NCI-H1105 treated with DMSO at 0.1 percent for 48 hours (cell line): ENCODE data around the gene RAI14.

ENCODE experiments used
- DNase-seq: peaks from one replicate; lab custom pipeline; 2025; lab: John Stamatoyannopoulos, UW

The RAI14 gene

GRCh38 chr5:34857161-34857560 lies 201.0 kb downstream of the RAI14 start:
- DNase-seq = no peak

- DNase-seq = no peak
Measured at GRCh38 chr5:34857894-34858293, 201.8 kb downstream of the RAI14 start.

- no peak for DNase-seq
Measured at GRCh38 chr5:34858790-34859189, 202.7 kb downstream of the RAI14 start.

- DNase-seq = no peak
Measured at GRCh38 chr5:34859253-34859652, 203.1 kb downstream of the RAI14 start.

- DNase-seq = no peak
Measured at GRCh38 chr5:34863946-34864345, 207.8 kb downstream of the RAI14 start.

- no peak for DNase-seq
Measured at GRCh38 chr5:34865091-34865490, 209.0 kb downstream of the RAI14 start.

GRCh38 chr5:34866989-34867471 lies 210.9 kb downstream of the RAI14 start:
- no peak for DNase-seq

GRCh38 chr5:34867660-34868059 lies 211.5 kb downstream of the RAI14 start:
- no peak for DNase-seq

- no peak for DNase-seq
Measured at GRCh38 chr5:34868791-34869190, 212.7 kb downstream of the RAI14 start.

GRCh38 chr5:34869256-34869655 lies 213.1 kb downstream of the RAI14 start:
- no peak for DNase-seq

- DNase-seq = no peak
Measured at GRCh38 chr5:34870382-34870781, 214.3 kb downstream of the RAI14 start.

GRCh38 chr5:34876275-34876674 lies 220.1 kb downstream of the RAI14 start:
- no peak for DNase-seq

GRCh38 chr5:34881246-34881645 lies 225.1 kb downstream of the RAI14 start:
- DNase-seq = no peak
